H1 (cell line): Measurements from ENCODE around the gene VMP1. TPM values are rescaled to one million over a fixed set of nuclear protein-coding genes. Genes with fewer than 3 reads are reported as not detected.

Source experiments
- CBX5 ChIP-seq: fragments of 300-800, 300-1000 bp; sonication (generic); IDR thresholded peaks from 2 replicates; pipeline ENCODE4 v1.7.1; 2016; ENCODE audit warnings: antibody characterized with exemption, low read length, low read depth
- RBBP5 ChIP-seq: IDR thresholded peaks from 2 replicates; pipeline ENCODE4 v1.7.1; 2012; ENCODE audit warnings: low read depth, mild to moderate bottlenecking, inconsistent platforms, low read length, moderate library complexity, borderline replicate concordance
- RFX5 ChIP-seq: IDR thresholded peaks from 2 replicates; pipeline ENCODE4 v1.6.1; 2011; ENCODE audit warnings: low read depth, low read length, improper control_type of control experiment, borderline replicate concordance
- SIRT6 ChIP-seq: IDR thresholded peaks from one replicate; pipeline ENCODE4 v1.7.1; 2012; ENCODE audit warnings: low read length, inconsistent platforms
- polyA plus RNA-seq, 7 experiments: library from polyadenylated mRNA; depleted of rRNA in 3 of 7; stranded (reverse) in 5 of 7; unstranded in 2 of 7; fragments of >200 nt in 5 of 7; fragments of 200-250 nt in 2 of 7; gene quantifications; 1 replicate in 5 of 7; 2 replicates in 1 of 7; 4 replicates in 1 of 7; pipeline versions ENCODE4 v1.2.1 to v1.2.3, GENCODE V29; 2011 to 2013; ENCODE audit warnings: missing spikeins in 2 of 7, mixed read lengths in 2 of 7
- total RNA-seq: library from RNA; stranded (reverse); fragmentation: NEBNext Ultra II Directional; extraction: Animal tissue kit (Norgen Biotek cat#: 25700); gene quantifications from 2 replicates; pipeline ENCODE4 v1.2.1, GENCODE V29; 2021

Gene VMP1
- total and polyA plus RNA-seq, 2 of the 8 experiments (the other 6 are each of a cell fraction or from before 2014, with no cell fraction given) = 45.0 to 92.7 TPM

DNA sequence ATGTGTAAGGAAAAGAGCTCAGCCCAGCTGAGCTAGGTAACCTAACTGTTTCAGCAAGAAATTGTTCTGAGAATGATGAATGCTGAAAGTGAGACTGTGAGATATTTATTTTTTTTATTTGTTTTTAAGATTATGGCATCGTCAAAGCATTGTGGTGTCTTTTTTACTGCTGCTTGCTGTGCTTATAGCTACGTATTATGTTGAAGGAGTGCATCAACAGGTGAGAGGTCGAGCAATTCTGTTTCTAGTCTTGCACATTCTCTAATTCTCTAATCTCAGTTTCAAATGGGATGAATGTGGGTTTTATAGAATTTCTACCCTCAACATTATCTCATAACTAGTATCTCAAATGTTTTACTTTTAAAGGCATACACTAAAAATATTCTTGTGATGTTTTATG lies 29.9 kb downstream of the VMP1 start (continued):
- TF ChIP-seq RBBP5 = no peak
- TF ChIP-seq CBX5 = no peak
- no peak for TF ChIP-seq SIRT6
- TF ChIP-seq RFX5 = no peak
